Mesendoderm (in vitro differentiated cells): ENCODE results near the gene KRTAP5-7.

Experiments used
- DNase-seq: peaks from one replicate; pipeline ENCODE4 v3.0.0; 2013
- H2AK5ac ChIP-seq: 2 replicates; pipeline ENCODE4 v1.6.1; 2013; ENCODE audit warnings: low read length, inconsistent platforms
- H2BK120ac ChIP-seq: 2 replicates; pipeline ENCODE4 v1.6.1; 2013; ENCODE audit warnings: low read depth, mild to moderate bottlenecking, low read length, moderate library complexity, mixed read lengths
- H2BK15ac ChIP-seq: replicated peaks from 2 replicates; pipeline ENCODE4 v1.6.1; 2013; ENCODE audit warnings: low read depth, mild to moderate bottlenecking, moderate library complexity
- H2BK5ac ChIP-seq: 2 replicates; pipeline ENCODE4 v1.6.1; 2013; ENCODE audit warnings: low read length, inconsistent platforms
- H3K18ac ChIP-seq: 2 replicates; pipeline ENCODE4 v1.6.1; 2013; ENCODE audit warnings: mild to moderate bottlenecking, low read length, mixed read lengths
- H3K23ac ChIP-seq: one replicate; pipeline ENCODE4 v1.6.1; 2013; ENCODE audit warnings: low read length
- H3K27ac ChIP-seq: 2 replicates; pipeline ENCODE4 v1.5.1; 2013; ENCODE audit warnings: low read depth, mild to moderate bottlenecking, inconsistent platforms, low read length, moderate library complexity
- H3K27me3 ChIP-seq: 2 replicates; pipeline ENCODE4 v1.6.1; 2013; ENCODE audit warnings: low read length, control low read depth, mild to moderate bottlenecking, inconsistent platforms; ENCODE audit not compliant: insufficient read depth, poor library complexity
- H3K36me3 ChIP-seq: 2 replicates; pipeline ENCODE4 v1.6.1; 2013; ENCODE audit warnings: low read length, inconsistent platforms; ENCODE audit not compliant: control insufficient read depth, insufficient read depth
- H3K4ac ChIP-seq: one replicate; pipeline ENCODE4 v1.6.1; 2013; ENCODE audit warnings: low read depth, mild to moderate bottlenecking, low read length, moderate library complexity
- H3K4me1 ChIP-seq: 2 replicates; pipeline ENCODE4 v1.6.1; 2013; ENCODE audit warnings: low read depth, low read length, inconsistent platforms; ENCODE audit not compliant: control insufficient read depth
- H3K4me2 ChIP-seq: 2 replicates; pipeline ENCODE4 v1.6.1; 2013; ENCODE audit warnings: low read length
- H3K4me3 ChIP-seq: 2 replicates; pipeline ENCODE4 v1.5.1; 2013; ENCODE audit warnings: mild to moderate bottlenecking, low read length
- H3K56ac ChIP-seq: one replicate; pipeline ENCODE4 v1.6.1; 2013; ENCODE audit warnings: low read length
- H3K79me1 ChIP-seq: 2 replicates; pipeline ENCODE4 v1.6.1; 2013; ENCODE audit warnings: low read length, inconsistent platforms
- H3K79me2 ChIP-seq: 2 replicates; pipeline ENCODE4 v1.6.1; 2013; ENCODE audit warnings: mild to moderate bottlenecking, low read length; ENCODE audit not compliant: control insufficient read depth, insufficient read depth
- H3K9ac ChIP-seq: 2 replicates; pipeline ENCODE4 v1.6.1; 2013; ENCODE audit warnings: low read length, inconsistent platforms
- H4K5ac ChIP-seq: one replicate; pipeline ENCODE4 v1.6.1; 2013; ENCODE audit warnings: low read length
- H4K8ac ChIP-seq: one replicate; pipeline ENCODE4 v1.6.1; 2013; ENCODE audit warnings: low read depth, mild to moderate bottlenecking, control low read depth, low read length, moderate library complexity
- WGBS: extraction: QIAGEN DNeasy Blood & Tissue Kit; methylation state at CpG from one replicate; pipeline ENCODE4 v1.1.7; 2013; ENCODE audit warnings: low lambda C conversion rate, missing lambda C conversion rate; ENCODE audit not compliant: insufficient coverage; ENCODE audit errors: extremely low coverage; 5-methylcytosine and 5-hydroxymethylcytosine counted together

Gene KRTAP5-7

DNA sequence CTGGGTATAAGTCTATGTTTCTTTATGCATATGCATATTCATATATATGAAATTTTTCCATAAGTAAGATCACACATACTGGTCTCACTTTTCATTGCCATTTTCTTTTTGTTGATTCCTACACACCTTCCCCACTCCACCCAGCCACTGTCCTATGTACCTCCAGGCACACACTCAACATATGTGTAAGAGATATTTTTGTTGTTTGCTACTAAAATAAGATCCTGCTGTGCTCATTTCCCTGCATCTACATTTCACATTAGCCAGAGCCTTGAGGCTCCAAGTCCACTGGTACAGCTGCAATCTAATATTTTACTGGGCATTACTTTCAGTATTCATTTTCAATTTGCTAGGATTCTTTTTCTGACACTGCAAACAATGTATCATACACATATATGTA lies 30.2 kb downstream of the KRTAP5-7 start:
- no peak overlapping the region for H3K4me2 ChIP-seq

DNA sequence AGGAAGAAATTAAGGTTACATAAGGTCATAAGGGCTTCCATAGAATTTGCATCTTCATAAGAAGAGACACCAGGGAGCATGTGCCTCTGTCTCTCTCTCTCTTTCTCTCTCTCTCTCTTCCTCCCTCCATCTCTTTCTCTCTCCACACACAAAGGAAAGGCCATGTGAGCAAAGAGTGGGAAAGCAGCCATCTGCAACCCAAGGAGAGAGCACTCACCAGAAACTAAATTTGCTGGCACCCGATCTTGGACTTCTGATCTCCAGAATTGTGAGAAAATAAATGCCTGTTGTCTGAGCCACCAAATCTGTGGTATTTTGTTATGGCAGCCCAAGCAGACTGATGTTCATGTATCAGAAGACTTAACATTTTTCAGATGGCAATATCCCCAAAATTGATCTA lies 31.9 kb downstream of the KRTAP5-7 start:
- no peak overlapping the region for H3K27ac ChIP-seq
- WGBS = no CpG with 5 or more reads among the region's 1 CpG
- H2AK5ac ChIP-seq = no peak overlapping the region

More for the DNA sequence above, 30.2 kb downstream of the KRTAP5-7 start:
- Histone ChIP-seq H3K79me2 (no peaks in the 10 kb centered on the region), H4K5ac (no peak overlapping the region), H3K4me1 (no peaks in the 10 kb centered on the region), H3K18ac (no peak overlapping the region), H3K79me1 (no peaks in the 10 kb centered on the region), H3K4ac (no peak overlapping the region), H2BK5ac (no peak overlapping the region), H3K27ac (no peak overlapping the region), H3K9ac (no peak overlapping the region), H3K23ac (no peak overlapping the region), H4K8ac (no peak overlapping the region), H3K4me3 (no peak overlapping the region), H3K36me3 (no peaks in the 10 kb centered on the region), H2BK120ac (no peak overlapping the region), H2BK15ac (no peak overlapping the region), H3K27me3 (no peaks in the 10 kb centered on the region), H2AK5ac (no peak overlapping the region), H3K56ac (no peak overlapping the region)
- DNase-seq = no peak

DNA sequence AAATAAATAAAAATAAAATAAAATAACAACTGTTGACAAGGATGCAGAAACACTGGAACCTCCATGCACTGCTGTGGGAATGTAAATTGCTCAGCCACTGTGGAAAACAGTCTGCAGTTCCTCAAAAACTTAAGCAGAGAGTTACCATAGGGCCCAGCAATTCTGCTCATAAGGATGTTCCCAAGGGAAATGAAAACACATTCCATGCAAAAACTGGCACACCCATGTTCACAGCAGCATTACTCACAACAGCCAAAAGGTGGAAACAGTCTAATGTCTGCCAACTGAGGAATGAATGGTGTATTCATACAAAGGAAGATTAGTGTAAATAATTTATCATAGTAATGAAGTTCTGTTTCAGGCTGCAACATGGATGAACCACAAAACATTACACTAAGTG lies 35.1 kb downstream of the KRTAP5-7 start:
- Histone ChIP-seq H2AK5ac (no peak overlapping the region), H3K27me3 (no peaks in the 10 kb centered on the region), H3K56ac (no peak overlapping the region), H3K18ac (no peak overlapping the region), H2BK15ac (no peak overlapping the region), H3K4me1 (no peaks in the 10 kb centered on the region), H2BK5ac (no peak overlapping the region), H3K36me3 (no peaks in the 10 kb centered on the region), H2BK120ac (no peak overlapping the region), H3K4ac (no peak overlapping the region), H3K4me2 (no peak overlapping the region), H4K8ac (no peak overlapping the region), H3K9ac (no peak overlapping the region), H3K23ac (no peak overlapping the region), H3K79me1 (no peaks in the 10 kb centered on the region), H3K27ac (no peak overlapping the region), H4K5ac (no peak overlapping the region), H3K4me3 (no peak overlapping the region), H3K79me2 (no peaks in the 10 kb centered on the region)
- DNase-seq = no peak

More for the DNA sequence above, 31.9 kb downstream of the KRTAP5-7 start:
- no peak overlapping the region for H3K4me3 ChIP-seq
- H3K79me1 ChIP-seq = no peaks in the 10 kb centered on the region
- H2BK5ac ChIP-seq = no peak overlapping the region
- no peak overlapping the region for H4K5ac ChIP-seq
- H2BK15ac ChIP-seq = no peak overlapping the region
- no peak overlapping the region for H2BK120ac ChIP-seq
- H3K18ac ChIP-seq = no peak overlapping the region
- no peak overlapping the region for H3K23ac ChIP-seq
- H3K36me3 ChIP-seq = no peaks in the 10 kb centered on the region
- no peaks in the 10 kb centered on the region for H3K79me2 ChIP-seq
- no peak overlapping the region for H3K9ac ChIP-seq
- H3K4me2 ChIP-seq = no peak overlapping the region
- H3K4ac ChIP-seq = no peak overlapping the region
- H4K8ac ChIP-seq = no peak overlapping the region
- H3K27me3 ChIP-seq = no peaks in the 10 kb centered on the region
- H3K4me1 ChIP-seq = no peaks in the 10 kb centered on the region
- no peak for DNase-seq
- no peak overlapping the region for H3K56ac ChIP-seq

DNA sequence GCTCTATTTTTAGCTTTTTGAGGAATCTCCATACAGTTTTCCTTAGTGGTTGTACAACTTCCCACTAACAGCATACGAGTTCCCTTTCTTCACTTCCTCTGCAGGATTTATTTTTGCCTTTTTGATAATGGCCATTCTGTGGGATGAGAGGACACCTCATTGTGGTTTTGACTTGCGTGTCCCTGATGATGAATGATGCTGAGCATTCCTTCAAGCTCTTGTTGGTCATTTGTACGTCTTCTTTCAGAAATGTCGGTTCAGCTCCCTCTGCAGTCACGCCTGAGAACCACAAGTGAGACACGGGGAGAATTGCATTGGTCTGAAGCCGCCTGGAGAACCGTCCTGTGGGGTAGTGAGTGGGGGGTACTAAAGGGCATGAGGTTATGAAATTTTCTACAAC lies 36.3 kb downstream of the KRTAP5-7 start:
- no peaks in the 10 kb centered on the region for H3K36me3 ChIP-seq
- DNase-seq = peak; percentile 83
- H3K27ac ChIP-seq = no peak overlapping the region
- no peak overlapping the region for H3K56ac ChIP-seq
- H2BK120ac ChIP-seq = no peak overlapping the region
- H3K23ac ChIP-seq = no peak overlapping the region
- WGBS = no CpG with 5 or more reads among the region's 8 CpGs
- H3K4ac ChIP-seq = no peak overlapping the region
- H3K9ac ChIP-seq = no peak overlapping the region
- H2AK5ac ChIP-seq = no peak overlapping the region
- no peaks in the 10 kb centered on the region for H3K79me2 ChIP-seq
- H3K4me1 ChIP-seq = no peaks in the 10 kb centered on the region
- H3K4me3 ChIP-seq = no peak overlapping the region
- no peak overlapping the region for H4K5ac ChIP-seq
- H4K8ac ChIP-seq = no peak overlapping the region
- H2BK15ac ChIP-seq = no peak overlapping the region
- no peaks in the 10 kb centered on the region for H3K27me3 ChIP-seq
- H2BK5ac ChIP-seq = no peak overlapping the region
- no peak overlapping the region for H3K4me2 ChIP-seq
- H3K79me1 ChIP-seq = no peaks in the 10 kb centered on the region
- H3K18ac ChIP-seq = no peak overlapping the region

DNA sequence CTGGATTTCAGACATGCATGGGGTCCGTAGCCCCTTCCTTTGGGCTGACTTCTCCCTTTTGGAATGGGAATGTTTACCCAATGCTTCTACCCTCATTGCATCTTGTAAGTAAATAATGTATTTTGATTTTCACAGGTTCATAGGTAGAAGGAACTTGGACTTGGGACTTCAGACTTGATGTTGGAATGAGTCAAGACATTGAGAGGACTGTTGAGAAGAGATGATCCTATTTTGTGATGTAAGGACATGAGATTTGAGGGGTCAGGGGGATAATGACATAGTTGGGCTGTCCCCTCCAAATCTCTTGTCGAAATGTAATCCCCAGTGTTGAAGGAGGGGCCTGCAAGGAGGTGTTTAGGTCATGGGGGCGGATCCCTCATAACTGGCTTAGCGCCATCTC lies 37.4 kb downstream of the KRTAP5-7 start:
- no peak overlapping the region for H2AK5ac ChIP-seq
- H3K36me3 ChIP-seq = no peaks in the 10 kb centered on the region
- no peak for DNase-seq
- no peak overlapping the region for H2BK5ac ChIP-seq
- no peak overlapping the region for H4K8ac ChIP-seq
- no peak overlapping the region for H4K5ac ChIP-seq
- H3K9ac ChIP-seq = no peak overlapping the region
- WGBS = no CpG with 5 or more reads among the region's 4 CpGs
- H3K56ac ChIP-seq = no peak overlapping the region
- H3K4me3 ChIP-seq = no peak overlapping the region
- no peaks in the 10 kb centered on the region for H3K79me1 ChIP-seq
- H3K23ac ChIP-seq = no peak overlapping the region
- no peak overlapping the region for H3K27ac ChIP-seq
- no peaks in the 10 kb centered on the region for H3K79me2 ChIP-seq
- no peak overlapping the region for H2BK15ac ChIP-seq
- H3K4ac ChIP-seq = no peak overlapping the region
- H3K4me1 ChIP-seq = no peaks in the 10 kb centered on the region
- no peaks in the 10 kb centered on the region for H3K27me3 ChIP-seq
- H2BK120ac ChIP-seq = no peak overlapping the region
- H3K18ac ChIP-seq = no peak overlapping the region
- H3K4me2 ChIP-seq = no peak overlapping the region

DNA sequence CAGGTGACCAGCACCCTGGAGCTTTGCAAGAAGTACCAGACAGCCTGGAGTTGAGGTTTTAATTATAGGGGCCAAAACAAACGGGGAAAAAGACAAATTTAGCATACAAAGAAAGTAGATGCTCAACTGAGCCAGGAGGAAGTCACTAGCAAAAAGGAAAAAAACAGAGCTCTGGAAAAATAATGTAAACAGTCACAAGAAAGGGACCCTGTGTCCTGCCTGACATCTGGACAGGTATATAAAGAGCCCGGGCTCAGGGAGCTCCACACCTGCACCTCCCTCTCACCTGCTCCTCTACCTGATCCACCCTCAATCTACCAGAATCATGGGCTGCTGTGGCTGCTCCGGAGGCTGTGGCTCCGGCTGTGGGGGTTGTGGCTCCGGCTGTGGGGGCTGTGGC lies 38.2 kb downstream of the KRTAP5-7 start, which contains the start of gene KRTAP5-10:
KRTAP5-10 (plus strand) TSS at position 301 of the 400 bp plus-strand sequence; CDS start at position 326, 25 bp downstream.
- Histone ChIP-seq H3K79me2 (no peaks in the 10 kb centered on the region), H3K27me3 (no peaks in the 10 kb centered on the region), H2BK15ac (no peak within 1 kb of the TSS), H2BK120ac (no peak within 1 kb of the TSS), H3K4me2 (no peak within 1 kb of the TSS), H3K4ac (no peak within 1 kb of the TSS), H3K23ac (no peak within 1 kb of the TSS), H2BK5ac (no peak within 1 kb of the TSS), H4K5ac (no peak within 1 kb of the TSS), H3K79me1 (no peaks in the 10 kb centered on the region), H4K8ac (no peak within 1 kb of the TSS), H3K56ac (no peak within 1 kb of the TSS), H3K4me3 (no peak within 1 kb of the TSS), H3K9ac (no peak within 1 kb of the TSS), H2AK5ac (no peak within 1 kb of the TSS), H3K36me3 (no peaks in the 10 kb centered on the region), H3K27ac (no peak within 1 kb of the TSS), H3K4me1 (no peaks in the 10 kb centered on the region), H3K18ac (no peak within 1 kb of the TSS)
- WGBS = no CpG with 5 or more reads among the region's 5 CpGs
- no peak for DNase-seq
